Stomach (tissue), 9 donors: ENCODE measurements around the gene UGT1A10. TPM values are rescaled to one million over a fixed set of nuclear protein-coding genes. Genes with fewer than 3 reads are reported as not detected.

Experiments
- DNase-seq, 2 donors: peaks; one replicate each; pipeline versions ENCODE4 v3.0.0 to v3.0.0-alpha.2; 2013 to 2019
- H3K27ac ChIP-seq, 5 donors: fragments of 200-600 bp in 4 of 5; sonication (generic) in 4 of 5; one replicate each; pipeline ENCODE4 v1.5.1; 2013 to 2019; ENCODE audit warnings: mild to moderate bottlenecking in 1 of 5, moderate library complexity in 1 of 5
- H3K27me3 ChIP-seq, 3 donors: fragments of 200-600 bp; sonication (generic); one replicate each; pipeline ENCODE4 v1.5.1; 2017 to 2019; ENCODE audit warnings: mixed run types in 1 of 3
- H3K36me3 ChIP-seq, 4 donors: fragments of 200-600 bp; sonication (generic); 1 replicate in 3 of 4; 2 replicates in 1 of 4; pipeline ENCODE4 v1.5.1; 2016 to 2019
- H3K4me1 ChIP-seq, 4 donors: fragments of 200-600 bp; sonication (generic); one replicate each; pipeline ENCODE4 v1.5.1; 2016 to 2019
- H3K4me3 ChIP-seq, 4 donors: fragments of 200-600 bp; sonication (generic) in 3 of 4; one replicate each; pipeline ENCODE4 v1.5.1; 2016 to 2019; ENCODE audit warnings: mild to moderate bottlenecking in 1 of 4
- H3K9me3 ChIP-seq, 4 donors: fragments of 200-600 bp; sonication (generic); one replicate each; pipeline ENCODE4 v1.5.1; 2016 to 2019
- CTCF ChIP-seq, 7 experiments: fragments of 450-650 bp in 4 of 7; fragments of 200-600 bp in 3 of 7; sonication (generic) in 3 of 7; IDR thresholded peaks; one replicate each; pipeline ENCODE4 v1.5.1; 2016 to 2019; ENCODE audit warnings: antibody characterized with exemption in 7 of 7, control low read depth in 2 of 7, mild to moderate bottlenecking in 1 of 7
- EP300 ChIP-seq: sonication (generic); formaldehyde crosslinking; IDR thresholded peaks from one replicate; pipeline ENCODE4 v1.6.1; 2017; ENCODE audit warnings: antibody characterized with exemption
- POLR2A ChIP-seq, 4 donors: fragments of 450-650 bp; IDR thresholded peaks; one replicate each; pipeline ENCODE4 v1.6.1; 2016; ENCODE audit warnings: antibody characterized with exemption in 4 of 4, control low read depth in 2 of 4, mild to moderate bottlenecking in 1 of 4, moderate library complexity in 1 of 4
- POLR2AphosphoS5 ChIP-seq, 3 donors: sonication (generic); formaldehyde crosslinking; IDR thresholded peaks; one replicate each; pipeline ENCODE4 v1.6.1; 2016; ENCODE audit warnings: antibody characterized with exemption in 3 of 3
- WGBS, 5 donors: extraction: QIAGEN DNeasy Blood & Tissue Kit in 3 of 5; methylation state at CpG; one replicate each; pipeline versions ENCODE4 v1.1.5 to v1.1.7; 2013 to 2018; 5-methylcytosine and 5-hydroxymethylcytosine counted together
- intact Hi-C: fragments of 100-400 bp; cut with DNase I; formaldehyde crosslinking; loops from one replicate; pipeline ENCODE4 v1.15.1; 2023; ENCODE audit warnings: low total_unique reads
- polyA plus RNA-seq, 3 donors: library from polyadenylated mRNA; stranded (reverse); fragments of 200-250 nt; gene quantifications; one replicate each; pipeline ENCODE4 v1.2.3, GENCODE V29; 2013
- total RNA-seq, 5 donors: library from RNA; depleted of rRNA; stranded (reverse); fragments of >200 nt; gene quantifications; one replicate each; pipeline versions ENCODE4 v1.1.0 to v1.2.3, GENCODE V29; 2014 to 2016
- donor health status: healthy with polysubstance abuse.
- donor health status: Bipolar disorder and iron deficiency.
- donor health status: healthy.

Gene UGT1A10
- total and polyA plus RNA-seq, 8 donors, result 0.45 to 32.7 (median 2.2) TPM; not detected in 1

- H3K27ac ChIP-seq, result no peak overlapping the region
- H3K4me3 ChIP-seq, result no peak overlapping the region
- 64 to 75% (median 73%) methylated on average over 5 of the region's 5 CpGs for WGBS, 5 donors
- peaks cover 0 to 13% (median 4%) of the 10 kb centered on the region in 4 donors for H3K36me3 ChIP-seq
- peaks cover 3 to 20% (median 10%) of the 10 kb centered on the region in 4 donors for H3K9me3 ChIP-seq
- no peaks in the 10 kb centered on the region for H3K27me3 ChIP-seq
- DNase-seq, result no peak
- no peaks in the 10 kb centered on the region for H3K4me1 ChIP-seq
- TF ChIP-seq CTCF (IDR thresholded peaks at IDR 0.05), result no peak
- no peak for TF ChIP-seq POLR2AphosphoS5 (IDR thresholded peaks at IDR 0.05)
- no peak for TF ChIP-seq POLR2A (IDR thresholded peaks at IDR 0.05)
- no peak for TF ChIP-seq EP300
- intact Hi-C loops, result no loop called here
Observed at GRCh38 chr2:233772583-233772982, 136.3 kb downstream of the UGT1A10 start.

- no peak for DNase-seq
- 86 to 92% (median 91%) methylated on average over 5 of the region's 5 CpGs for WGBS, 5 donors
- no peak for TF ChIP-seq EP300
- TF ChIP-seq CTCF (IDR thresholded peaks at IDR 0.05), result no peak
- no peak for TF ChIP-seq POLR2AphosphoS5 (IDR thresholded peaks at IDR 0.05)
- no peak for TF ChIP-seq POLR2A (IDR thresholded peaks at IDR 0.05)
Observed at GRCh38 chr2:233773854-233774253, 137.6 kb downstream of the UGT1A10 start.

GRCh38 chr2:233775414-233775813, 139.2 kb downstream of the UGT1A10 start:
- H3K27ac ChIP-seq, result no peak overlapping the region
- 94 to 99% (median 97%) methylated on average over 6 of the region's 6 CpGs for WGBS, 5 donors
- H3K4me1 ChIP-seq, result no peaks in the 10 kb centered on the region
- peaks cover 0 to 5% (median 2%) of the 10 kb centered on the region in 4 donors for H3K36me3 ChIP-seq
- DNase-seq, result no peak
- intact Hi-C loops, result no loop called here
- H3K27me3 ChIP-seq, result no peaks in the 10 kb centered on the region
- H3K9me3 ChIP-seq, result peaks cover 3 to 20% (median 10%) of the 10 kb centered on the region in 4 donors
- TF ChIP-seq POLR2AphosphoS5 (IDR thresholded peaks at IDR 0.05), result no peak
- TF ChIP-seq POLR2A (IDR thresholded peaks at IDR 0.05), result no peak
- TF ChIP-seq CTCF (IDR thresholded peaks at IDR 0.05), result no peak
- TF ChIP-seq EP300, result no peak
- H3K4me3 ChIP-seq, result no peak overlapping the region

More at GRCh38 chr2:233773854-233774253, 137.6 kb downstream of the UGT1A10 start:
- Histone ChIP-seq H3K27me3 (no peaks in the 10 kb centered on the region), H3K4me3 (no peak overlapping the region), H3K9me3 (peaks cover 3 to 20% (median 10%) of the 10 kb centered on the region in 4 donors), H3K36me3 (peaks cover 0 to 13% (median 4%) of the 10 kb centered on the region in 4 donors), H3K27ac (no peak overlapping the region), H3K4me1 (no peaks in the 10 kb centered on the region)
- intact Hi-C loops, result no loop called here

- no peaks in the 10 kb centered on the region for H3K4me1 ChIP-seq
- intact Hi-C loops, result no loop called here
- H3K27me3 ChIP-seq, result no peaks in the 10 kb centered on the region
- H3K9me3 ChIP-seq, result peaks cover 3 to 20% (median 10%) of the 10 kb centered on the region in 4 donors
- TF ChIP-seq POLR2AphosphoS5 (IDR thresholded peaks at IDR 0.05), result no peak
- TF ChIP-seq POLR2A (IDR thresholded peaks at IDR 0.05), result no peak
- TF ChIP-seq CTCF (IDR thresholded peaks at IDR 0.05), result no peak
- no peak for TF ChIP-seq EP300
- DNase-seq, result no peak
- H3K36me3 ChIP-seq, result no peaks in the 10 kb centered on the region
- 87 to 94% (median 91%) methylated on average over 2 of the region's 2 CpGs for WGBS, 5 donors
- no peak within 1 kb of the TSS for H3K27ac ChIP-seq
- H3K4me3 ChIP-seq, result no peak within 1 kb of the TSS
Observed at GRCh38 chr2:233778030-233778429, 141.8 kb downstream of the UGT1A10 start, which contains the start of gene MROH2A. Gene MROH2A, plus strand, starts transcription at chr2:233778330. Its CDS starts 1,029 bp downstream, at chr2:233779359.
